Measurements from ENCODE around the gene HOXC4.

DNA sequence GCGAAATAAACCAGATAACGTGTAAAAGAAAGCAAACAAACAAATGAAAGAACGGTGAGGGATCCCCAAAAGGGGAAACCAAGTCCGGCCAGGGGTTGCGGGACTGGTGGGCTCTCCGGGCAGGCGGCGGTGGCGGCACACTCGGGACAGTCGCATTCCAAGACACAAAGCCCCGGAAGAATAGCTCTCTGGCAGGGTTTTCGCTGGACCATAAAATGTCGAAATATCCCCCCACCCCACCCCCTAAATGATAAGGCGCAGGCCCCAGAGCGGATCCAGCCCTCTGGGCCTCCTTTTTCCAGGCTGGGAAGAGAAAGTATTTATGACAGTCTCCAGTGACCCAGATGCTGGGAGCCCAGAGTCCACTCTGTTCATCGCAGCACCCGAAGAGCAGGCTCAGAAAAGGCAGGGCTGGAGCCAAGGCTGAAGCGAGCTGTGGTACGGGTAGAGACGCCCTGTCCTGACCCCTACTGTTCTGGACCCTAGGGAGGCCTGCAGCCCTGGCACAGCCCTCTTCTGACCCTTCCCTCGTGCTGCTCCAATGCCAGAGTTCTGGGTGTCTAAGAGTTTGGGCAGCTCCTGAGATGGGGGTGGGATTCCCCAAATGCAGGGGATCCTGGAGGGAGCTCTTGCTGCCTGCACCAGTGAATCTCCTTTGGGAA, 46.9 kb upstream of the HOXC4 start:
- TF ChIP-seq, protein P1, sequence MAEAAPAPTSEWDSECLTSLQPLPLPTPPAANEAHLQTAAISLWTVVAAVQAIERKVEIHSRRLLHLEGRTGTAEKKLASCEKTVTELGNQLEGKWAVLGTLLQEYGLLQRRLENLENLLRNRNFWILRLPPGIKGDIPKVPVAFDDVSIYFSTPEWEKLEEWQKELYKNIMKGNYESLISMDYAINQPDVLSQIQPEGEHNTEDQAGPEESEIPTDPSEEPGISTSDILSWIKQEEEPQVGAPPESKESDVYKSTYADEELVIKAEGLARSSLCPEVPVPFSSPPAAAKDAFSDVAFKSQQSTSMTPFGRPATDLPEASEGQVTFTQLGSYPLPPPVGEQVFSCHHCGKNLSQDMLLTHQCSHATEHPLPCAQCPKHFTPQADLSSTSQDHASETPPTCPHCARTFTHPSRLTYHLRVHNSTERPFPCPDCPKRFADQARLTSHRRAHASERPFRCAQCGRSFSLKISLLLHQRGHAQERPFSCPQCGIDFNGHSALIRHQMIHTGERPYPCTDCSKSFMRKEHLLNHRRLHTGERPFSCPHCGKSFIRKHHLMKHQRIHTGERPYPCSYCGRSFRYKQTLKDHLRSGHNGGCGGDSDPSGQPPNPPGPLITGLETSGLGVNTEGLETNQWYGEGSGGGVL (tag by site-specific recombination; IDR thresholded peaks at IDR 0.05), result no peak
- TF ChIP-seq ZNF23 (tag by site-specific recombination; IDR thresholded peaks at IDR 0.05; ENCODE audit: borderline replicate concordance) (no peak), KLF16 (tag by site-specific recombination; IDR thresholded peaks at IDR 0.05) (no peak)
- TF ChIP-seq, protein P2, sequence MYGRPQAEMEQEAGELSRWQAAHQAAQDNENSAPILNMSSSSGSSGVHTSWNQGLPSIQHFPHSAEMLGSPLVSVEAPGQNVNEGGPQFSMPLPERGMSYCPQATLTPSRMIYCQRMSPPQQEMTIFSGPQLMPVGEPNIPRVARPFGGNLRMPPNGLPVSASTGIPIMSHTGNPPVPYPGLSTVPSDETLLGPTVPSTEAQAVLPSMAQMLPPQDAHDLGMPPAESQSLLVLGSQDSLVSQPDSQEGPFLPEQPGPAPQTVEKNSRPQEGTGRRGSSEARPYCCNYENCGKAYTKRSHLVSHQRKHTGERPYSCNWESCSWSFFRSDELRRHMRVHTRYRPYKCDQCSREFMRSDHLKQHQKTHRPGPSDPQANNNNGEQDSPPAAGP (tag by site-specific recombination; IDR thresholded peaks at IDR 0.05), result no peak

Measured in HEK293 (cell line).